GM12878 (cell line): ENCODE data around the gene MYOCOS. TPM values are rescaled to one million over a fixed set of nuclear protein-coding genes. Genes with fewer than 3 reads are reported as not detected.
A peak's percentile ranks its signal among the peaks of the same experiment; 100 is the strongest.

Experiments
- ASH2L ChIP-seq: fragments of 300-600, 200-600 bp; sonication (generic); IDR thresholded peaks from 2 replicates; pipeline ENCODE4 v1.6.1; 2017; ENCODE audit warnings: low read depth, mild to moderate bottlenecking, borderline replicate concordance
- ATF3 ChIP-seq: IDR thresholded peaks from 2 replicates; pipeline ENCODE4 v1.6.1; 2011; ENCODE audit warnings: low read depth, mild to moderate bottlenecking, low read length, moderate library complexity, borderline replicate concordance; ENCODE audit errors: extremely low read depth
- BRCA1 ChIP-seq: IDR thresholded peaks from 2 replicates; pipeline ENCODE4 v1.6.1; 2011; ENCODE audit warnings: low read depth, low read length, improper control_type of control experiment
- CBX3 ChIP-seq: fragments of 200-600 bp; sonication (generic); IDR thresholded peaks from 2 replicates; pipeline ENCODE4 v1.6.1; 2016; ENCODE audit warnings: low read depth, borderline replicate concordance
- FOXK2 ChIP-seq: fragments of 450-650 bp; IDR thresholded peaks from 2 replicates; pipeline ENCODE4 v1.6.1; 2017; ENCODE audit warnings: mild to moderate bottlenecking, moderate library complexity
- IRF3 ChIP-seq: fragments of 450-650 bp; IDR thresholded peaks from 2 replicates; pipeline ENCODE4 v1.6.1; 2014; ENCODE audit warnings: mild to moderate bottlenecking
- IRF4 ChIP-seq: IDR thresholded peaks from 2 replicates; pipeline ENCODE4 v1.6.1; 2011; ENCODE audit warnings: low read depth, low read length
- MLLT1 ChIP-seq: fragments of 450-650 bp; IDR thresholded peaks from 2 replicates; pipeline ENCODE4 v1.6.1; 2016; ENCODE audit warnings: mild to moderate bottlenecking
- MTA2 ChIP-seq: fragments of 450-650 bp; IDR thresholded peaks from 2 replicates; pipeline ENCODE4 v1.6.1; 2016; ENCODE audit warnings: low read depth, mild to moderate bottlenecking, moderate library complexity
- MTA3 ChIP-seq: IDR thresholded peaks from 2 replicates; pipeline ENCODE4 v1.6.1; 2012; ENCODE audit warnings: low read length, inconsistent platforms, borderline replicate concordance
- MXI1 ChIP-seq: fragments of 150-350 bp; IDR thresholded peaks from 2 replicates; pipeline ENCODE4 v1.6.1; 2011; ENCODE audit warnings: low read depth, mild to moderate bottlenecking, inconsistent platforms, low read length, improper control_type of control experiment
- MYC ChIP-seq: IDR thresholded peaks from 2 replicates; pipeline ENCODE4 v1.6.1; 2011; ENCODE audit warnings: mild to moderate bottlenecking, low read length, moderate library complexity, inconsistent platforms; ENCODE audit not compliant: insufficient read depth, insufficient replicate concordance, insufficient read length, severe bottlenecking
- NFXL1 ChIP-seq: fragments of 450-650 bp; IDR thresholded peaks from 2 replicates; pipeline ENCODE4 v1.6.1; 2017; ENCODE audit warnings: antibody characterized with exemption, mild to moderate bottlenecking, borderline replicate concordance
- NFYB ChIP-seq: IDR thresholded peaks from 2 replicates; pipeline ENCODE4 v1.6.1; 2011; ENCODE audit warnings: low read depth, mild to moderate bottlenecking, low read length, improper control_type of control experiment, moderate library complexity; ENCODE audit not compliant: insufficient read depth
- NR2C1 ChIP-seq: fragments of 450-650 bp; IDR thresholded peaks from 2 replicates; pipeline ENCODE4 v1.6.1; 2017; ENCODE audit warnings: antibody characterized with exemption, mild to moderate bottlenecking, moderate library complexity
- NR2F1 ChIP-seq: fragments of 450-650 bp; conservative IDR thresholded peaks from 2 replicates; pipeline ENCODE4 v1.6.1; 2017; ENCODE audit warnings: mild to moderate bottlenecking
- NRF1 ChIP-seq: conservative IDR thresholded peaks from 2 replicates; pipeline ENCODE4 v1.6.1; 2011; ENCODE audit warnings: mild to moderate bottlenecking, low read depth, low read length, improper control_type of control experiment
- PAX8 ChIP-seq: fragments of 450-650 bp; IDR thresholded peaks from 2 replicates; pipeline ENCODE4 v1.6.1; 2017; ENCODE audit warnings: mild to moderate bottlenecking, moderate library complexity
- PML ChIP-seq: IDR thresholded peaks from 2 replicates; pipeline ENCODE4 v1.6.1; 2012; ENCODE audit warnings: low read length, inconsistent platforms
- POLR2A ChIP-seq: IDR thresholded peaks from 2 replicates; pipeline ENCODE4 v1.6.1; 2011; ENCODE audit warnings: low read depth, mild to moderate bottlenecking, low read length
- POLR2AphosphoS5 ChIP-seq: IDR thresholded peaks from 2 replicates; pipeline ENCODE4 v1.6.1; 2011; ENCODE audit warnings: mild to moderate bottlenecking, low read length, inconsistent platforms
- RB1 ChIP-seq: fragments of 450-650 bp; formaldehyde crosslinking; IDR thresholded peaks from 2 replicates; pipeline ENCODE4 v1.6.1; 2017; ENCODE audit warnings: mild to moderate bottlenecking, borderline replicate concordance
- RELA ChIP-seq: fragments of 450-650 bp; IDR thresholded peaks from 2 replicates; pipeline ENCODE4 v1.8.0; 2014; ENCODE audit warnings: borderline replicate concordance; ENCODE audit not compliant: partially characterized antibody
- RELB ChIP-seq: fragments of 450-650 bp; IDR thresholded peaks from 2 replicates; pipeline ENCODE4 v1.6.1; 2017; ENCODE audit warnings: low read depth, mild to moderate bottlenecking, moderate library complexity
- TCF7 ChIP-seq: IDR thresholded peaks from 2 replicates; pipeline ENCODE4 v1.6.1; 2014; ENCODE audit warnings: antibody characterized with exemption, borderline replicate concordance
- USF1 ChIP-seq: IDR thresholded peaks from 2 replicates; pipeline ENCODE4 v1.6.1; 2011; ENCODE audit warnings: borderline replicate concordance, low read depth, mild to moderate bottlenecking, moderate library complexity, mixed read lengths, low read length; ENCODE audit not compliant: insufficient read depth; ENCODE audit errors: extremely low read length
- YY1 ChIP-seq: IDR thresholded peaks from 2 replicates; pipeline ENCODE4 v1.6.1; 2011; ENCODE audit warnings: low read depth, mild to moderate bottlenecking, low read length
- polyA plus RNA-seq, 11 experiments: library from polyadenylated mRNA; depleted of rRNA in 4 of 11; unstranded in 6 of 11; stranded (reverse) in 5 of 11; fragments of >200 nt; fragmentation: Nextera tagmentation in 4 of 11; fragmentation: Illumina TruSeq in 1 of 11; extraction: Ambion mirVana in 4 of 11; extraction: Trizol in 1 of 11; gene quantifications; 1 replicate in 1 of 11; 2 replicates in 10 of 11; pipeline versions ENCODE4 v1.2.1 to v1.2.3, GENCODE V29; 2011 to 2016; ENCODE audit warnings: inconsistent platforms in 2 of 11, missing spikeins in 2 of 11, low read depth in 1 of 11
- total RNA-seq, 4 experiments: library from RNA; depleted of rRNA in 3 of 4; stranded (reverse); fragments of >200 nt in 3 of 4; fragmentation: Illumina TruSeq in 1 of 4; extraction: Trizol in 1 of 4; gene quantifications; 2 replicates each; pipeline versions ENCODE4 v1.2.1 to v1.2.3, GENCODE V29; 2013 to 2021

Gene MYOCOS
- total and polyA plus RNA-seq, 10 of the 15 experiments (the other 5 are each of a cell fraction or from before 2014, with no cell fraction given) = 0.12 to 0.24 (median 0.16) TPM; not detected in 4

GRCh38 chr1:171595324-171595723 is 26.7 kb upstream of the MYOCOS start (continued):
- TF ChIP-seq IRF3 (no peak), NRF1 (no peak), NR2C1 (no peak), USF1 (no peak), ATF3 (no peak), MLLT1 (no peak), ASH2L (no peak), YY1 (no peak), RELA (no peak), POLR2A (no peak), PAX8 (no peak), RELB (peak; percentile 32; the same call in 1 of the 2 replicates), NFXL1 (no peak), MYC (no peak), NR2F1 (no peak), POLR2AphosphoS5 (no peak), MXI1 (no peak), IRF4 (no peak), CBX3 (no peak), MTA3 (no peak), PML (0 out of 2 replicates have a peak, but pooled peaks have one; percentile 22), RB1 (no peak), FOXK2 (no peak), NFYB (no peak), MTA2 (no peak), BRCA1 (no peak), TCF7 (no peak)
